Liver (tissue), 9 donors: ENCODE data around the gene PRPSAP1. TPM values are rescaled to one million over a fixed set of nuclear protein-coding genes. Genes with fewer than 3 reads are reported as not detected.

ENCODE experiments used
- DNase-seq: peaks from one replicate; pipeline ENCODE4 v3.0.0-alpha.2; 2017; ENCODE audit warnings: low spot score
- H3K27ac ChIP-seq, 2 donors: one replicate each; pipeline ENCODE4 v1.7.0; 2013; ENCODE audit warnings: inconsistent platforms in 2 of 2, low read length in 2 of 2, control low read depth in 1 of 2, low read depth in 1 of 2, mild to moderate bottlenecking in 1 of 2
- H3K27me3 ChIP-seq, 4 donors: one replicate each; pipeline versions ENCODE4 v1.6.1 to v1.7.0; 2013; ENCODE audit warnings: low read length in 3 of 4, inconsistent platforms in 1 of 4, mild to moderate bottlenecking in 1 of 4, moderate library complexity in 1 of 4; ENCODE audit not compliant: control insufficient read depth in 4 of 4, insufficient read depth in 4 of 4
- H3K36me3 ChIP-seq, 4 donors: one replicate each; pipeline versions ENCODE4 v1.6.1 to v1.7.0; 2013; ENCODE audit warnings: low read length in 3 of 4, mild to moderate bottlenecking in 3 of 4, low read depth in 1 of 4, moderate library complexity in 1 of 4; ENCODE audit not compliant: control insufficient read depth in 4 of 4, insufficient read depth in 3 of 4
- H3K4me1 ChIP-seq, 4 donors: one replicate each; pipeline versions ENCODE4 v1.6.1 to v1.7.0; 2013; ENCODE audit warnings: low read length in 3 of 4, mild to moderate bottlenecking in 3 of 4, moderate library complexity in 1 of 4; ENCODE audit not compliant: control insufficient read depth in 4 of 4, insufficient read depth in 4 of 4
- H3K4me3 ChIP-seq, 3 donors: one replicate each; pipeline versions ENCODE4 v1.6.1 to v1.7.0; 2013; ENCODE audit warnings: low read length in 3 of 3, control low read depth in 1 of 3, low read depth in 1 of 3, mild to moderate bottlenecking in 1 of 3
- H3K9ac ChIP-seq, 2 donors: one replicate each; pipeline ENCODE4 v1.7.0; 2013; ENCODE audit warnings: low read length in 2 of 2, mild to moderate bottlenecking in 2 of 2, moderate library complexity in 2 of 2, control low read depth in 1 of 2, low read depth in 1 of 2
- H3K9me3 ChIP-seq, 4 donors: one replicate each; pipeline versions ENCODE4 v1.6.1 to v1.7.0; 2013; ENCODE audit warnings: low read length in 3 of 4; ENCODE audit not compliant: control insufficient read depth in 4 of 4
- ATF3 ChIP-seq: IDR thresholded peaks from 2 replicates; pipeline ENCODE4 v1.6.1; 2016; ENCODE audit warnings: antibody characterized with exemption
- CTCF ChIP-seq: fragments of 150-350 bp; IDR thresholded peaks from 2 replicates; pipeline ENCODE4 v1.5.1; 2017; ENCODE audit warnings: improper control_type of control experiment, low read depth, low read length; ENCODE audit not compliant: missing input control
- EGR1 ChIP-seq, 2 donors: IDR thresholded peaks; 2 replicates each; pipeline ENCODE4 v1.6.1; 2016 to 2018; ENCODE audit warnings: antibody characterized with exemption in 2 of 2, low read depth in 2 of 2
- GABPA ChIP-seq, 2 donors: IDR thresholded peaks in 1 of 2; conservative IDR thresholded peaks in 1 of 2; 2 replicates each; pipeline ENCODE4 v1.6.1; 2016; ENCODE audit warnings: antibody characterized with exemption in 2 of 2, mild to moderate bottlenecking in 1 of 2, moderate library complexity in 1 of 2
- HNF4G ChIP-seq: IDR thresholded peaks from 2 replicates; pipeline ENCODE4 v1.6.1; 2016; ENCODE audit warnings: antibody characterized with exemption
- JUND ChIP-seq, 2 donors: IDR thresholded peaks; 2 replicates each; pipeline ENCODE4 v1.6.1; 2016; ENCODE audit warnings: antibody characterized with exemption in 2 of 2
- MAX ChIP-seq: IDR thresholded peaks from 2 replicates; pipeline ENCODE4 v1.6.1; 2016; ENCODE audit warnings: antibody characterized with exemption
- NR2F2 ChIP-seq: IDR thresholded peaks from 2 replicates; pipeline ENCODE4 v1.6.1; 2016; ENCODE audit warnings: antibody characterized with exemption
- RAD21 ChIP-seq, 2 donors: IDR thresholded peaks; 2 replicates each; pipeline ENCODE4 v1.6.1; 2016; ENCODE audit warnings: antibody characterized with exemption in 2 of 2, mild to moderate bottlenecking in 2 of 2
- REST ChIP-seq: IDR thresholded peaks from 2 replicates; pipeline ENCODE4 v1.6.1; 2016; ENCODE audit warnings: antibody characterized with exemption, mild to moderate bottlenecking
- RXRA ChIP-seq, 2 donors: IDR thresholded peaks; 2 replicates each; pipeline ENCODE4 v1.6.1; 2017 to 2018; ENCODE audit warnings: antibody characterized with exemption in 2 of 2, mild to moderate bottlenecking in 1 of 2
- SP1 ChIP-seq: IDR thresholded peaks from 2 replicates; pipeline ENCODE4 v1.6.1; 2018; ENCODE audit warnings: antibody characterized with exemption, mild to moderate bottlenecking
- TAF1 ChIP-seq: conservative IDR thresholded peaks from 2 replicates; pipeline ENCODE4 v1.6.1; 2016; ENCODE audit warnings: antibody characterized with exemption, mild to moderate bottlenecking
- YY1 ChIP-seq: IDR thresholded peaks from 2 replicates; pipeline ENCODE4 v1.6.1; 2016; ENCODE audit warnings: antibody characterized with exemption, mild to moderate bottlenecking
- ZBTB33 ChIP-seq: IDR thresholded peaks from 2 replicates; pipeline ENCODE4 v1.6.1; 2016; ENCODE audit warnings: antibody characterized with exemption
- WGBS: extraction: QIAGEN DNeasy Blood & Tissue Kit; methylation state at CpG from one replicate; pipeline ENCODE4 v1.1.7; 2013; 5-methylcytosine and 5-hydroxymethylcytosine counted together
- polyA plus RNA-seq, 2 donors: library from polyadenylated mRNA; stranded (reverse) in 1 of 2; unstranded in 1 of 2; fragments of 200-250 nt in 1 of 2; fragments of >200 nt in 1 of 2; fragmentation: Nextera tagmentation in 1 of 2; extraction: Ambion mirVana in 1 of 2; gene quantifications; one replicate each; pipeline versions ENCODE4 v1.2.1 to v1.2.3, GENCODE V29; 2013 to 2015
- total RNA-seq, 2 donors: library from RNA; depleted of rRNA; stranded (reverse); fragments of >200 nt; gene quantifications; one replicate each; pipeline ENCODE4 v1.2.3, GENCODE V29; 2014
- donor health status: healthy.
- donor health status: healthy.
- donor health status: healthy.
- donor health status: healthy.
- donor health status: healthy.

The PRPSAP1 gene
- total and polyA plus RNA-seq, 4 donors: 21.4 to 78.1 (median 52.6) TPM

- Histone ChIP-seq H3K27ac (peak overlapping the region; percentile 78), H3K4me3 (peak overlapping the region; percentile 87 to 94 (median 89)), H3K9me3 (no peaks in the 10 kb centered on the region), H3K36me3 (no peaks in the 10 kb centered on the region), H3K27me3 (no peaks in the 10 kb centered on the region), H3K9ac (peak overlapping the region; percentile 88 to 91), H3K4me1 (peaks cover 4 to 22% (median 18%) of the 10 kb centered on the region in 4 donors)
- peak; percentile 45 for DNase-seq
- under 1% methylated on average over 51 of the region's 51 CpGs for WGBS
- TF ChIP-seq MAX (no peak), JUND (IDR thresholded peaks at IDR 0.05) (no peak), NR2F2 (no peak), RXRA (IDR thresholded peaks at IDR 0.05) (no peak), HNF4G (no peak), CTCF (no peak), SP1 (no peak), TAF1 (no peak), YY1 (no peak), REST (no peak)
These were observed 615 bp downstream of the PRPSAP1 start for GRCh38 chr17:76353004-76353598.

GRCh38 chr17:76351526-76352071 is 2.1 kb downstream of the PRPSAP1 start:
- H3K4me3 ChIP-seq: peak overlapping the region in 2 of 3 donors; percentile 42 to 94
- peak overlapping the region; percentile 58 to 67 for H3K27ac ChIP-seq
- WGBS: 36% methylated on average over 9 of the region's 9 CpGs
- peak; percentile 73 to 77 for TF ChIP-seq RXRA (IDR thresholded peaks at IDR 0.05)
- TF ChIP-seq NR2F2: no peak
- TF ChIP-seq YY1: peak; percentile 49
- peak; percentile 45 for TF ChIP-seq REST
- TF ChIP-seq SP1: peak; percentile 72
- no peak for TF ChIP-seq ATF3
- no peak for TF ChIP-seq MAX
- no peak for TF ChIP-seq ZBTB33
- TF ChIP-seq CTCF: no peak
- no peak for TF ChIP-seq HNF4G
- no peak for TF ChIP-seq EGR1 (IDR thresholded peaks at IDR 0.05; ENCODE audit: low read depth in 2 of 2)
- TF ChIP-seq RAD21 (IDR thresholded peaks at IDR 0.05): no peak
- TF ChIP-seq JUND (IDR thresholded peaks at IDR 0.05): peak; percentile 37 to 52
- no peak for TF ChIP-seq GABPA (IDR thresholded peaks at IDR 0.05 in 1 of 2, conservative IDR thresholded peaks at IDR 0.05 in 1 of 2)

More at GRCh38 chr17:76351526-76352071, 2.1 kb downstream of the PRPSAP1 start:
- Histone ChIP-seq H3K9ac (peak overlapping the region in 1 of 2 donors; percentile 86), H3K27me3 (no peaks in the 10 kb centered on the region), H3K4me1 (peaks cover 4 to 23% (median 20%) of the 10 kb centered on the region in 4 donors), H3K36me3 (peaks cover 4 to 7% (median 5%) of the 10 kb centered on the region in 4 donors), H3K9me3 (no peaks in the 10 kb centered on the region)
- DNase-seq: no peak
